Endothelial cell of umbilical vein (primary cell): ENCODE results near the gene LNX2. TPM values are rescaled to one million over a fixed set of nuclear protein-coding genes. Genes with fewer than 3 reads are reported as not detected.

Source experiments
- BruUV-seq: library from RNA; stranded (reverse); fragments of 400-500 nt; replicated peaks from 2 replicates; lab custom pipeline; 2021; lab: Mats Ljungman, UMichigan
- CTCF ChIA-PET: fragments of 300-600, 350-600 bp; sonication (Branson Sonifier 250); formaldehyde crosslinking; loops from one replicate; lab custom pipeline; 2021; ENCODE audit warnings: antibody characterized with exemption, inconsistent platforms; lab: Charles Lee
- POLR2A ChIA-PET: fragments of 300-600, 350-600 bp; sonication (Branson Sonifier 250); formaldehyde crosslinking; loops from one replicate; lab custom pipeline; 2021; ENCODE audit warnings: antibody characterized with exemption, inconsistent platforms; lab: Charles Lee
- DNase-seq: peaks from one replicate; pipeline ENCODE4 v3.0.0-alpha.2; 2011; ENCODE audit warnings: low read depth, low spot score
- FAIRE-seq: peaks from 2 replicates; lab custom pipeline; 2011; peaks lifted over from hg19 to GRCh38; lab: Jason Lieb, UNC
- H2AFZ ChIP-seq: 2 replicates; pipeline ENCODE4 v1.6.0; 2012; ENCODE audit warnings: low read depth, low read length, control low read depth, inconsistent platforms
- H3K27ac ChIP-seq: 2 replicates; pipeline ENCODE4 v1.5.1; 2011; ENCODE audit warnings: low read depth, mild to moderate bottlenecking, control low read depth, low read length, moderate library complexity; ENCODE audit not compliant: insufficient read depth
- H3K27me3 ChIP-seq, 2 experiments: 2 replicates each; pipeline versions ENCODE4 v1.6.0 to v1.6.1; 2011; ENCODE audit warnings: low read length in 2 of 2, mixed read lengths in 1 of 2; ENCODE audit not compliant: control insufficient read depth in 2 of 2, insufficient read depth in 2 of 2
- H3K36me3 ChIP-seq, 2 experiments: 2 replicates in 1 of 2; 3 replicates in 1 of 2; pipeline ENCODE4 v1.5.1; 2011; ENCODE audit warnings: low read length in 2 of 2, mild to moderate bottlenecking in 1 of 2, moderate library complexity in 1 of 2; ENCODE audit not compliant: control insufficient read depth in 2 of 2, insufficient read depth in 2 of 2; ENCODE audit errors: extremely low read depth in 1 of 2
- H3K4me1 ChIP-seq: 3 replicates; pipeline ENCODE4 v1.5.1; 2011; ENCODE audit warnings: mild to moderate bottlenecking, low read length; ENCODE audit not compliant: control insufficient read depth, insufficient read depth; ENCODE audit errors: extremely low read depth
- H3K4me2 ChIP-seq: 2 replicates; pipeline ENCODE4 v1.6.1; 2011; ENCODE audit warnings: low read length, control low read depth, mixed read lengths; ENCODE audit not compliant: insufficient read depth
- H3K4me3 ChIP-seq, 3 experiments: fragments of 200-600 bp in 1 of 3; sonication (generic), shearing (Covaris generic) in 1 of 3; replicated peaks in 1 of 3; 2 replicates each; pipeline ENCODE4 v1.5.1; 2011 to 2016; ENCODE audit warnings: control low read depth in 3 of 3, low read length in 3 of 3, mild to moderate bottlenecking in 2 of 3, inconsistent platforms in 1 of 3, low read depth in 1 of 3, moderate library complexity in 1 of 3; ENCODE audit not compliant: insufficient read depth in 1 of 3
- H3K79me2 ChIP-seq: 2 replicates; pipeline ENCODE4 v1.6.0; 2012; ENCODE audit warnings: low read length, inconsistent platforms; ENCODE audit not compliant: control insufficient read depth, insufficient read depth
- H3K9ac ChIP-seq: replicated peaks from 2 replicates; pipeline ENCODE3; 2011; ENCODE audit warnings: low read length, control low read depth; ENCODE audit not compliant: insufficient read depth; ENCODE audit errors: extremely low read depth
- H3K9me1 ChIP-seq: replicated peaks from 3 replicates; pipeline ENCODE4 v1.6.0; 2011; ENCODE audit warnings: mild to moderate bottlenecking, low read length; ENCODE audit not compliant: control insufficient read depth, insufficient read depth; ENCODE audit errors: extremely low read depth
- H3K9me3 ChIP-seq: replicated peaks from 2 replicates; pipeline ENCODE4 v1.5.1; 2012; ENCODE audit warnings: low read length, inconsistent platforms; ENCODE audit not compliant: control insufficient read depth, insufficient read depth
- H4K20me1 ChIP-seq: replicated peaks from 2 replicates; pipeline ENCODE3; 2011; ENCODE audit warnings: mild to moderate bottlenecking, low read length; ENCODE audit not compliant: control insufficient read depth, insufficient read depth; ENCODE audit errors: extremely low read depth
- EZH2 ChIP-seq: IDR thresholded peaks from 2 replicates; pipeline ENCODE4 v1.6.1; 2012; ENCODE audit warnings: borderline replicate concordance, low read depth, mild to moderate bottlenecking, moderate library complexity, low read length, inconsistent platforms; ENCODE audit not compliant: severe bottlenecking
- FOS ChIP-seq: IDR thresholded peaks from 2 replicates; pipeline ENCODE4 v1.6.1; 2011; ENCODE audit warnings: mild to moderate bottlenecking, low read length, moderate library complexity, borderline replicate concordance; ENCODE audit not compliant: insufficient read depth
- GATA2 ChIP-seq: IDR thresholded peaks from 2 replicates; pipeline ENCODE4 v1.7.0; 2011; ENCODE audit warnings: low read depth, mild to moderate bottlenecking, moderate library complexity, mixed read lengths, low read length; ENCODE audit not compliant: insufficient read length, insufficient read depth
- JUN ChIP-seq: IDR thresholded peaks from 2 replicates; pipeline ENCODE4 v1.6.1; 2011; ENCODE audit warnings: borderline replicate concordance, low read depth; ENCODE audit not compliant: insufficient read length, insufficient read depth
- MAX ChIP-seq: IDR thresholded peaks from 2 replicates; pipeline ENCODE4 v1.6.1; 2011; ENCODE audit not compliant: insufficient read depth, insufficient read length
- MYC ChIP-seq: IDR thresholded peaks from one replicate; pipeline ENCODE4 v1.6.1; 2011; ENCODE audit warnings: mild to moderate bottlenecking, low read depth, low read length
- POLR2A ChIP-seq: IDR thresholded peaks from 2 replicates; pipeline ENCODE4 v1.6.1; 2012; ENCODE audit warnings: low read depth, mild to moderate bottlenecking, control low read depth, low read length
- POLR2AphosphoS5 ChIP-seq: IDR thresholded peaks from 2 replicates; pipeline ENCODE4 v1.6.1; 2012; ENCODE audit warnings: low read depth, mild to moderate bottlenecking, control low read depth, low read length, moderate library complexity; ENCODE audit not compliant: insufficient read depth
- dilution Hi-C: fragments of 300-500 bp; cut with MboI; formaldehyde crosslinking; loops from one replicate; pipeline ENCODE4 v1.15.0; 2019; ENCODE audit warnings: low sequenced_read_pairs; ENCODE audit not compliant: extremely low pct_ligation_motif_present
- intact Hi-C: fragments of 100-400 bp; cut with micrococcal nuclease; formaldehyde crosslinking; loops from one replicate; pipeline ENCODE4 v1.10.0; 2022
- polyA plus RNA-seq, 4 experiments: library from polyadenylated mRNA; depleted of rRNA in 3 of 4; stranded (reverse) in 3 of 4; unstranded in 1 of 4; fragments of >200 nt; gene quantifications; 2 replicates each; pipeline versions ENCODE4 v1.2.1 to v1.2.3, GENCODE V29; 2011 to 2012; ENCODE audit warnings: missing spikeins in 1 of 4
- total RNA-seq: library from RNA; stranded (reverse); gene quantifications from 2 replicates; pipeline ENCODE4 v1.2.3, GENCODE V29; 2021
- TF ChIP-seq, protein P1 (sequence below), 2 donors: IDR thresholded peaks; 1 replicate in 1 of 2; 2 replicates in 1 of 2; pipeline ENCODE4 v1.5.1; 2011; ENCODE audit warnings: low read length in 2 of 2, mild to moderate bottlenecking in 2 of 2, moderate library complexity in 2 of 2, control low read depth in 1 of 2, inconsistent platforms in 1 of 2, low read depth in 1 of 2; ENCODE audit not compliant: insufficient read depth in 1 of 2; ENCODE audit errors: extremely low read depth in 1 of 2

Gene LNX2
- total and polyA plus RNA-seq, 2 donors (not counting 3 experiments of a cell fraction or from before 2014, with no cell fraction given) = 7.0 to 9.1 TPM

GRCh38 chr13:27549406-27549981 lies 70.8 kb downstream of the LNX2 start:
- Histone ChIP-seq H3K9ac (no peak overlapping the region), H3K9me3 (no peaks in the 10 kb centered on the region), H4K20me1 (no peaks in the 10 kb centered on the region), H3K4me1 (no peaks in the 10 kb centered on the region), H3K36me3 (peaks cover 0 to 5% of the 10 kb centered on the region in 2 experiments), H3K27ac (no peak overlapping the region), H3K4me2 (no peak overlapping the region), H3K27me3 (no peaks in the 10 kb centered on the region), H3K4me3 (no peak overlapping the region), H2AFZ (no peak overlapping the region), H3K79me2 (no peaks in the 10 kb centered on the region), H3K9me1 (no peaks in the 10 kb centered on the region)
- no TSS peak for BruUV-seq
- intact Hi-C loops (no loop called here), dilution Hi-C loops (loop anchor here (25.0 kb wide), 1 partner anchor 288 kb away; no protein-coding TSS in a partner anchor)
- TF ChIP-seq POLR2A (no peak), POLR2AphosphoS5 (no peak)
- TF ChIP-seq, protein P1, sequence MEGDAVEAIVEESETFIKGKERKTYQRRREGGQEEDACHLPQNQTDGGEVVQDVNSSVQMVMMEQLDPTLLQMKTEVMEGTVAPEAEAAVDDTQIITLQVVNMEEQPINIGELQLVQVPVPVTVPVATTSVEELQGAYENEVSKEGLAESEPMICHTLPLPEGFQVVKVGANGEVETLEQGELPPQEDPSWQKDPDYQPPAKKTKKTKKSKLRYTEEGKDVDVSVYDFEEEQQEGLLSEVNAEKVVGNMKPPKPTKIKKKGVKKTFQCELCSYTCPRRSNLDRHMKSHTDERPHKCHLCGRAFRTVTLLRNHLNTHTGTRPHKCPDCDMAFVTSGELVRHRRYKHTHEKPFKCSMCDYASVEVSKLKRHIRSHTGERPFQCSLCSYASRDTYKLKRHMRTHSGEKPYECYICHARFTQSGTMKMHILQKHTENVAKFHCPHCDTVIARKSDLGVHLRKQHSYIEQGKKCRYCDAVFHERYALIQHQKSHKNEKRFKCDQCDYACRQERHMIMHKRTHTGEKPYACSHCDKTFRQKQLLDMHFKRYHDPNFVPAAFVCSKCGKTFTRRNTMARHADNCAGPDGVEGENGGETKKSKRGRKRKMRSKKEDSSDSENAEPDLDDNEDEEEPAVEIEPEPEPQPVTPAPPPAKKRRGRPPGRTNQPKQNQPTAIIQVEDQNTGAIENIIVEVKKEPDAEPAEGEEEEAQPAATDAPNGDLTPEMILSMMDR (IDR thresholded peaks at IDR 0.05; ENCODE audit: extremely low read depth in 1 of 2, insufficient read depth in 1 of 2, low read depth in 1 of 2, low read length in 2 of 2) = no peak
- CTCF ChIA-PET = interaction anchor here (1.0 to 1.6 kb wide), 2 partner anchors 10 to 17 kb away, joined by 4 to 6 read pairs; no protein-coding TSS in a partner anchor
- POLR2A ChIA-PET = no interaction called here
- FAIRE-seq (no peak), DNase-seq (no peak)

- no peaks in the 10 kb centered on the region for H3K9me1 ChIP-seq
- H2AFZ ChIP-seq = no peak overlapping the region
- FAIRE-seq (no peak), DNase-seq (no peak)
- no peak overlapping the region for H3K9ac ChIP-seq
- no peaks in the 10 kb centered on the region for H3K27me3 ChIP-seq
- H3K9me3 ChIP-seq = no peaks in the 10 kb centered on the region
- no peaks in the 10 kb centered on the region for H3K36me3 ChIP-seq
- no peaks in the 10 kb centered on the region for H4K20me1 ChIP-seq
- no peak overlapping the region for H3K27ac ChIP-seq
- no peak overlapping the region for H3K4me2 ChIP-seq
- H3K79me2 ChIP-seq = no peaks in the 10 kb centered on the region
- no peak overlapping the region for H3K4me3 ChIP-seq
- ChIA-PET POLR2A (no interaction called here), CTCF (no interaction called here)
- TF ChIP-seq, protein P1 (IDR thresholded peaks at IDR 0.05; ENCODE audit: extremely low read depth in 1 of 2, insufficient read depth in 1 of 2, low read depth in 1 of 2, low read length in 2 of 2) = no peak
- no peak for TF ChIP-seq POLR2AphosphoS5
- no peak for TF ChIP-seq EZH2
- no peak for TF ChIP-seq GATA2
- TF ChIP-seq JUN = no peak
- no peak for TF ChIP-seq FOS
- no peak for TF ChIP-seq MAX
- TF ChIP-seq POLR2A = no peak
- TF ChIP-seq MYC = no peak
- dilution Hi-C loops (loop anchor here (25.0 kb wide), 1 partner anchor 295 kb away; no protein-coding TSS in a partner anchor), intact Hi-C loops (no loop called here)
- BruUV-seq = no TSS peak
- no peaks in the 10 kb centered on the region for H3K4me1 ChIP-seq
Measured at GRCh38 chr13:27542220-27542619, 78.1 kb downstream of the LNX2 start.
